Endothelial cell of umbilical vein (primary cell): Measurements from ENCODE around the gene FOXP1. TPM values are rescaled to one million over a fixed set of nuclear protein-coding genes. Genes with fewer than 3 reads are reported as not detected.

ENCODE experiments used
- BruUV-seq: library from RNA; stranded (reverse); fragments of 400-500 nt; replicated peaks from 2 replicates; lab custom pipeline; 2021; lab: Mats Ljungman, UMichigan
- CTCF ChIA-PET: fragments of 300-600, 350-600 bp; sonication (Branson Sonifier 250); formaldehyde crosslinking; loops from one replicate; lab custom pipeline; 2021; ENCODE audit warnings: antibody characterized with exemption, inconsistent platforms; lab: Charles Lee
- POLR2A ChIA-PET: fragments of 300-600, 350-600 bp; sonication (Branson Sonifier 250); formaldehyde crosslinking; loops from one replicate; lab custom pipeline; 2021; ENCODE audit warnings: antibody characterized with exemption, inconsistent platforms; lab: Charles Lee
- DNase-seq: peaks from one replicate; pipeline ENCODE4 v3.0.0-alpha.2; 2011; ENCODE audit warnings: low read depth, low spot score
- FAIRE-seq: peaks from 2 replicates; lab custom pipeline; 2011; peaks lifted over from hg19 to GRCh38; lab: Jason Lieb, UNC
- H2AFZ ChIP-seq: 2 replicates; pipeline ENCODE4 v1.6.0; 2012; ENCODE audit warnings: low read depth, low read length, control low read depth, inconsistent platforms
- H3K27ac ChIP-seq: 2 replicates; pipeline ENCODE4 v1.5.1; 2011; ENCODE audit warnings: low read depth, mild to moderate bottlenecking, control low read depth, low read length, moderate library complexity; ENCODE audit not compliant: insufficient read depth
- H3K27me3 ChIP-seq, 2 experiments: 2 replicates each; pipeline versions ENCODE4 v1.6.0 to v1.6.1; 2011; ENCODE audit warnings: low read length in 2 of 2, mixed read lengths in 1 of 2; ENCODE audit not compliant: control insufficient read depth in 2 of 2, insufficient read depth in 2 of 2
- H3K36me3 ChIP-seq, 2 experiments: 2 replicates in 1 of 2; 3 replicates in 1 of 2; pipeline ENCODE4 v1.5.1; 2011; ENCODE audit warnings: low read length in 2 of 2, mild to moderate bottlenecking in 1 of 2, moderate library complexity in 1 of 2; ENCODE audit not compliant: control insufficient read depth in 2 of 2, insufficient read depth in 2 of 2; ENCODE audit errors: extremely low read depth in 1 of 2
- H3K4me1 ChIP-seq: 3 replicates; pipeline ENCODE4 v1.5.1; 2011; ENCODE audit warnings: mild to moderate bottlenecking, low read length; ENCODE audit not compliant: control insufficient read depth, insufficient read depth; ENCODE audit errors: extremely low read depth
- H3K4me2 ChIP-seq: 2 replicates; pipeline ENCODE4 v1.6.1; 2011; ENCODE audit warnings: low read length, control low read depth, mixed read lengths; ENCODE audit not compliant: insufficient read depth
- H3K4me3 ChIP-seq, 3 experiments: fragments of 200-600 bp in 1 of 3; sonication (generic), shearing (Covaris generic) in 1 of 3; replicated peaks in 1 of 3; 2 replicates each; pipeline ENCODE4 v1.5.1; 2011 to 2016; ENCODE audit warnings: control low read depth in 3 of 3, low read length in 3 of 3, mild to moderate bottlenecking in 2 of 3, inconsistent platforms in 1 of 3, low read depth in 1 of 3, moderate library complexity in 1 of 3; ENCODE audit not compliant: insufficient read depth in 1 of 3
- H3K79me2 ChIP-seq: 2 replicates; pipeline ENCODE4 v1.6.0; 2012; ENCODE audit warnings: low read length, inconsistent platforms; ENCODE audit not compliant: control insufficient read depth, insufficient read depth
- H3K9ac ChIP-seq: replicated peaks from 2 replicates; pipeline ENCODE3; 2011; ENCODE audit warnings: low read length, control low read depth; ENCODE audit not compliant: insufficient read depth; ENCODE audit errors: extremely low read depth
- H3K9me1 ChIP-seq: replicated peaks from 3 replicates; pipeline ENCODE4 v1.6.0; 2011; ENCODE audit warnings: mild to moderate bottlenecking, low read length; ENCODE audit not compliant: control insufficient read depth, insufficient read depth; ENCODE audit errors: extremely low read depth
- H3K9me3 ChIP-seq: replicated peaks from 2 replicates; pipeline ENCODE4 v1.5.1; 2012; ENCODE audit warnings: low read length, inconsistent platforms; ENCODE audit not compliant: control insufficient read depth, insufficient read depth
- H4K20me1 ChIP-seq: replicated peaks from 2 replicates; pipeline ENCODE3; 2011; ENCODE audit warnings: mild to moderate bottlenecking, low read length; ENCODE audit not compliant: control insufficient read depth, insufficient read depth; ENCODE audit errors: extremely low read depth
- CTCF ChIP-seq, 2 donors: IDR thresholded peaks; 1 replicate in 1 of 2; 2 replicates in 1 of 2; pipeline ENCODE4 v1.5.1; 2011; ENCODE audit warnings: low read length in 2 of 2, mild to moderate bottlenecking in 2 of 2, moderate library complexity in 2 of 2, control low read depth in 1 of 2, inconsistent platforms in 1 of 2, low read depth in 1 of 2; ENCODE audit not compliant: insufficient read depth in 1 of 2; ENCODE audit errors: extremely low read depth in 1 of 2
- EZH2 ChIP-seq: IDR thresholded peaks from 2 replicates; pipeline ENCODE4 v1.6.1; 2012; ENCODE audit warnings: borderline replicate concordance, low read depth, mild to moderate bottlenecking, moderate library complexity, low read length, inconsistent platforms; ENCODE audit not compliant: severe bottlenecking
- FOS ChIP-seq: IDR thresholded peaks from 2 replicates; pipeline ENCODE4 v1.6.1; 2011; ENCODE audit warnings: mild to moderate bottlenecking, low read length, moderate library complexity, borderline replicate concordance; ENCODE audit not compliant: insufficient read depth
- GATA2 ChIP-seq: IDR thresholded peaks from 2 replicates; pipeline ENCODE4 v1.7.0; 2011; ENCODE audit warnings: low read depth, mild to moderate bottlenecking, moderate library complexity, mixed read lengths, low read length; ENCODE audit not compliant: insufficient read length, insufficient read depth
- JUN ChIP-seq: IDR thresholded peaks from 2 replicates; pipeline ENCODE4 v1.6.1; 2011; ENCODE audit warnings: borderline replicate concordance, low read depth; ENCODE audit not compliant: insufficient read length, insufficient read depth
- MAX ChIP-seq: IDR thresholded peaks from 2 replicates; pipeline ENCODE4 v1.6.1; 2011; ENCODE audit not compliant: insufficient read depth, insufficient read length
- MYC ChIP-seq: IDR thresholded peaks from one replicate; pipeline ENCODE4 v1.6.1; 2011; ENCODE audit warnings: mild to moderate bottlenecking, low read depth, low read length
- POLR2A ChIP-seq: IDR thresholded peaks from 2 replicates; pipeline ENCODE4 v1.6.1; 2012; ENCODE audit warnings: low read depth, mild to moderate bottlenecking, control low read depth, low read length
- POLR2AphosphoS5 ChIP-seq: IDR thresholded peaks from 2 replicates; pipeline ENCODE4 v1.6.1; 2012; ENCODE audit warnings: low read depth, mild to moderate bottlenecking, control low read depth, low read length, moderate library complexity; ENCODE audit not compliant: insufficient read depth
- dilution Hi-C: fragments of 300-500 bp; cut with MboI; formaldehyde crosslinking; loops from one replicate; pipeline ENCODE4 v1.15.0; 2019; ENCODE audit warnings: low sequenced_read_pairs; ENCODE audit not compliant: extremely low pct_ligation_motif_present
- intact Hi-C: fragments of 100-400 bp; cut with micrococcal nuclease; formaldehyde crosslinking; loops from one replicate; pipeline ENCODE4 v1.10.0; 2022
- polyA plus RNA-seq, 4 experiments: library from polyadenylated mRNA; depleted of rRNA in 3 of 4; stranded (reverse) in 3 of 4; unstranded in 1 of 4; fragments of >200 nt; gene quantifications; 2 replicates each; pipeline versions ENCODE4 v1.2.1 to v1.2.3, GENCODE V29; 2011 to 2012; ENCODE audit warnings: missing spikeins in 1 of 4
- total RNA-seq: library from RNA; stranded (reverse); gene quantifications from 2 replicates; pipeline ENCODE4 v1.2.3, GENCODE V29; 2021

FOXP1 gene
- total and polyA plus RNA-seq, 2 donors (not counting 3 experiments of a cell fraction or from before 2014, with no cell fraction given), result 41.0 to 107 TPM

- DNase-seq (no peak), FAIRE-seq (no peak)
- BruUV-seq, result no TSS peak
- ChIA-PET CTCF (no interaction called here), POLR2A (no interaction called here)
- no peaks in the 10 kb centered on the region for H4K20me1 ChIP-seq
- H3K36me3 ChIP-seq, result no peaks in the 10 kb centered on the region
- no peaks in the 10 kb centered on the region for H3K9me3 ChIP-seq
- intact Hi-C loops, result no loop called here
- H3K9me1 ChIP-seq, result no peaks in the 10 kb centered on the region
- H3K9ac ChIP-seq, result no peak overlapping the region
- H3K4me3 ChIP-seq, result no peak overlapping the region
- TF ChIP-seq CTCF (IDR thresholded peaks at IDR 0.05; ENCODE audit: extremely low read depth in 1 of 2, insufficient read depth in 1 of 2, low read depth in 1 of 2, low read length in 2 of 2) (no peak), MAX (no peak), JUN (no peak), POLR2AphosphoS5 (no peak), GATA2 (no peak), EZH2 (no peak), POLR2A (no peak), FOS (no peak), MYC (no peak)
- no peaks in the 10 kb centered on the region for H3K4me1 ChIP-seq
- H3K27me3 ChIP-seq, result no peaks in the 10 kb centered on the region
- no peak overlapping the region for H3K4me2 ChIP-seq
- no peak overlapping the region for H3K27ac ChIP-seq
- dilution Hi-C loops, result no loop called here
- H2AFZ ChIP-seq, result no peak overlapping the region
- H3K79me2 ChIP-seq, result no peaks in the 10 kb centered on the region
These were observed 205.0 kb downstream of the FOXP1 start for GRCh38 chr3:71378509-71378908.
